ENCODE results near the gene AATK. TPM values are rescaled to one million over a fixed set of nuclear protein-coding genes. Genes with fewer than 3 reads are reported as not detected.

The AATK gene
- total RNA-seq, 4 donors from 2014 or later = 23.9 to 190 (median 123) TPM

DNA sequence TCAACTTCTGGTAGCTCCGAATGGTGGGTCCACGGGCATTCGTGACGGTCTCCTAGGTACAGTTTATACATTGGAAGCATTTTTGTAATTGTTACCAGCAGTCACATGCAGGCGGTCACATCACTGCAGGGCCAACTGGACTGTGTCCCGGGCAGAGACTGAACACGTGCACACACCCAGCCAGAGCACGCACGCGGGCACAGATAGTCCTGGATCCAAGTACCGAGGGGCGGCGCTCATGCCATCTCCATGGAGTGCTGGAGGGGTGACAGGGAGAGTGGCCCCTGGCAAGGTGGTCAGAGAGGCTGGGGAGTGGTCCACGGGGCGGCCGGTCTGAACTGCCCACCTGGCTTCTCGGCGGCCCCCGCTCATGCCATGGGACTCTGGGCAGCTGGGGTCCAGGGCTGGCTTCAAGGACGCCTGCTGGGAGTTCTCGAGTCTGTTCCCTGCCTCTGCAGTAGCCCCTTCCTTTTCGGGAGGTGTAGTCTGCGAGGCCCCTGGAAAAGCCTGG, 96.8 kb downstream of the AATK start:
- no peak for TF ChIP-seq POLR2A (IDR thresholded peaks at IDR 0.05)
- TF ChIP-seq, protein P1, sequence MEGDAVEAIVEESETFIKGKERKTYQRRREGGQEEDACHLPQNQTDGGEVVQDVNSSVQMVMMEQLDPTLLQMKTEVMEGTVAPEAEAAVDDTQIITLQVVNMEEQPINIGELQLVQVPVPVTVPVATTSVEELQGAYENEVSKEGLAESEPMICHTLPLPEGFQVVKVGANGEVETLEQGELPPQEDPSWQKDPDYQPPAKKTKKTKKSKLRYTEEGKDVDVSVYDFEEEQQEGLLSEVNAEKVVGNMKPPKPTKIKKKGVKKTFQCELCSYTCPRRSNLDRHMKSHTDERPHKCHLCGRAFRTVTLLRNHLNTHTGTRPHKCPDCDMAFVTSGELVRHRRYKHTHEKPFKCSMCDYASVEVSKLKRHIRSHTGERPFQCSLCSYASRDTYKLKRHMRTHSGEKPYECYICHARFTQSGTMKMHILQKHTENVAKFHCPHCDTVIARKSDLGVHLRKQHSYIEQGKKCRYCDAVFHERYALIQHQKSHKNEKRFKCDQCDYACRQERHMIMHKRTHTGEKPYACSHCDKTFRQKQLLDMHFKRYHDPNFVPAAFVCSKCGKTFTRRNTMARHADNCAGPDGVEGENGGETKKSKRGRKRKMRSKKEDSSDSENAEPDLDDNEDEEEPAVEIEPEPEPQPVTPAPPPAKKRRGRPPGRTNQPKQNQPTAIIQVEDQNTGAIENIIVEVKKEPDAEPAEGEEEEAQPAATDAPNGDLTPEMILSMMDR (IDR thresholded peaks at IDR 0.05) = no peak
- no peak overlapping the region for H3K4me3 ChIP-seq
- no peak for DNase-seq
- no peaks in the 10 kb centered on the region for H3K4me1 ChIP-seq
- no peak overlapping the region for H3K27ac ChIP-seq
- H3K36me3 ChIP-seq = no peaks in the 10 kb centered on the region
- no peaks in the 10 kb centered on the region for H3K9me3 ChIP-seq
- H3K27me3 ChIP-seq = no peaks in the 10 kb centered on the region

DNA sequence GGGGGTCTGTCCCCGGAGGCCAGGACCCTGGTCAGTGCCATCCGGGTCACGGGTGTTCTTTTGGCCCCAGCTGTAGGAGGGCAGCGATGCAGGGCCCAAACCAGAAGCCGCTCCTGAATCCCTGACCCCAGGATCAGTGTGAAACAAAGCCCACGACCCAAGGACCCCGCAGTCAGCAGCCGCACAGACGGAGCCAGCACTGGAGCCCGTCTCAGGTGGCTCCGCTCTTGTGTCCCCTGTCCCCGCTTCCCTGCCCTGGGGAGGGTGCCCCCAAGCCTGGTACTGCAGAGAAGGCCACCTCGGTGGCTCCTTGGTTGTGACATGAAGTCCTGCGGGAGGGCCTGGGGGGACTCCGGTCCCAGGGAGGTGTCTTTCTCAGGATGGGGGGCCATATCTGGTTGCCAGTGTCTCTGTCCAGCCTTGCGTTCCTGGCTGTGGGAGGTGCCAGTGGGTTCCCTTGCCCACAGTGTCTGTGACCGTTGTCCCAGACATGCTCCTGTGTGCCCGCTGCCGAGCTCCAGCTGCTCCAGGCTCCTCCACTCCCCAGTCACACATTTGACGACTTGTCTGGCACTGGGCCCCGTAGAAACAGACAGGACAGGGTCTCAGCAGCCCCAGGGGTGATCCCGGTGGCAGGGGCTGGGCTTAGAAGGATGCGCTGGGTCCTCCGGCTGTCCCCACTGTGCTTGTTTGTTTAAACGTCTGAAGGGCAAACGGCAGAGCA, 97.4 kb downstream of the AATK start:
- Histone ChIP-seq H3K27me3 (no peaks in the 10 kb centered on the region), H3K27ac (no peak overlapping the region), H3K4me1 (peaks cover 0 to 4% (median 0%) of the 10 kb centered on the region in 4 donors), H3K36me3 (no peaks in the 10 kb centered on the region), H3K4me3 (no peak overlapping the region), H3K9me3 (no peaks in the 10 kb centered on the region)
- TF ChIP-seq, protein P1 (IDR thresholded peaks at IDR 0.05) = no peak
- no peak for TF ChIP-seq POLR2A (IDR thresholded peaks at IDR 0.05)
- DNase-seq = no peak

DNA sequence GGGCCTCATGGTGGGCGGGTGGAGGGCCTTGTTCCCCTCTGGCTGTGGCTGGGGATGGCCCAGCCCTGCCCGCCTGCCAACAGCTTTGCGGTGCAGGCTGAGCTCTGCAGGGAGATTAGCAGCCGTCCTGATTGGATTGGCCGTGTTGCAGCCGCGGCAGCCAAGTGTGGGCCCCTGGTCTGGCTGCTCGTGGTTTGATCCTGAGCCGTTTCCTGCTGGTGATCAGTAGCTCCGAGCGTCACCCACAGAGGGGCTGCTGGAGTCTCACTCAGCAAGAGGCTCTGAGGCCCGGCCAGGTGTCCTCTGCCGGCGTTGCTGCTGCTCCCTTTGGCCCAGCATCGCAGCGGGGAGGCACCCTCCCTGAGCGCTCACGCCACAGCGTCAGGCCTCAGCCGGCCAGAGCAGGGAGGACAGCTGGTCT, 98.6 kb downstream of the AATK start:
- Histone ChIP-seq H3K4me3 (no peak overlapping the region), H3K27ac (no peak overlapping the region), H3K36me3 (no peaks in the 10 kb centered on the region), H3K27me3 (no peaks in the 10 kb centered on the region), H3K9me3 (no peaks in the 10 kb centered on the region), H3K4me1 (peaks cover 0 to 5% (median 0%) of the 10 kb centered on the region in 4 donors)
- TF ChIP-seq, protein P1 (IDR thresholded peaks at IDR 0.05) = no peak
- no peak for TF ChIP-seq POLR2A (IDR thresholded peaks at IDR 0.05)
- DNase-seq = no peak

Small RNA genes within 50 kb of the gene (small RNA-seq; reads per million reads assigned to genes)
- 0 to 0.19 reads per million in 2 donors for gene MIR1250
- 5.0 to 24.2 reads per million in 2 donors for gene MIR3065
- gene MIR657 = 0 reads per million in 2 donors

Other genes with a start within 250 kb of the AATK start
- gene CHMP6, start 174.4 kb downstream of the AATK start, total RNA-seq = 10 to 100 TPM; 29.9 to 57.8 (median 37.1) TPM
- 10 to 100 TPM; 10.2 to 61.9 (median 17.6) TPM for gene BAIAP2, start 131.1 kb downstream of the AATK start, total RNA-seq
- not detected for gene PVALEF, start 714 bp downstream of the AATK start, total RNA-seq
- 10 to 100 TPM in 2 of 4 donors, 1 to 10 TPM in 2; 3.5 to 77.6 (median 9.8) TPM for gene CEP131, start 56.7 kb upstream of the AATK start, total RNA-seq
- gene TEPSIN, start 72.8 kb upstream of the AATK start, total RNA-seq = 100 to 1,000 TPM in 1 of 4 donors, 10 to 100 TPM in 3; 38.0 to 156 (median 79.4) TPM
- 10 to 100 TPM; 17.8 to 62.7 (median 25.2) TPM for gene NDUFAF8, start 73.1 kb upstream of the AATK start, total RNA-seq
- 100 to 1,000 TPM; 126 to 206 (median 169) TPM for gene SLC38A10, start 129.1 kb upstream of the AATK start, total RNA-seq
- gene BAHCC1, start 229.2 kb upstream of the AATK start, total RNA-seq = 10 to 100 TPM; 11.6 to 43.0 (median 23.9) TPM